HEK293 (cell line): ENCODE data around the gene MRPS10.

Experiments used
- CTCF ChIA-PET: fragments of 350-600 bp; formaldehyde crosslinking; extraction: SDS; loops from one replicate; lab custom pipeline; 2021; ENCODE audit warnings: antibody characterized with exemption; lab: Yijun Ruan, JAX
- POLR2A ChIA-PET: fragments of 300-600 bp; formaldehyde crosslinking; extraction: SDS; loops from one replicate; lab custom pipeline; 2020; ENCODE audit warnings: antibody characterized with exemption, inconsistent platforms; lab: Yijun Ruan, JAX
- H3K27ac ChIP-seq: fragments of 200-500 bp; sonication (Bioruptor generic); 2 replicates; pipeline ENCODE4 v1.5.1; 2014; ENCODE audit warnings: low read depth, low read length, control low read depth, inconsistent platforms; ENCODE audit errors: extremely low read depth
- H3K36me3 ChIP-seq, 2 experiments: fragments of 200-500 bp in 1 of 2; sonication (Bioruptor generic) in 1 of 2; 1 replicate in 1 of 2; 2 replicates in 1 of 2; pipeline ENCODE4 v1.5.1; 2014 to 2017; ENCODE audit warnings: inconsistent platforms in 2 of 2, low read length in 2 of 2; ENCODE audit not compliant: control insufficient read depth in 2 of 2, insufficient read depth in 1 of 2
- H3K4me1 ChIP-seq: fragments of 200-500 bp; sonication (Bioruptor generic); 2 replicates; pipeline ENCODE4 v1.5.1; 2014; ENCODE audit warnings: mild to moderate bottlenecking, low read length, inconsistent platforms; ENCODE audit not compliant: control insufficient read depth, insufficient read depth
- H3K4me3 ChIP-seq: 2 replicates; pipeline ENCODE4 v1.5.1; 2011; ENCODE audit warnings: low read depth, mild to moderate bottlenecking, control low read depth, low read length, moderate library complexity
- H3K9me3 ChIP-seq: fragments of 200-500 bp; sonication (Bioruptor generic); 2 replicates; pipeline ENCODE4 v1.5.1; 2014; ENCODE audit warnings: low read depth, low read length, inconsistent platforms; ENCODE audit not compliant: control insufficient read depth, insufficient read depth
- KLF1 ChIP-seq: fragments of 450-650 bp; formaldehyde crosslinking; IDR thresholded peaks from 2 replicates; pipeline ENCODE4 v1.5.1; 2016; ENCODE audit warnings: missing biosample characterization, missing genetic modification characterization
- KLF16 ChIP-seq: fragments of 450-650 bp; formaldehyde crosslinking; IDR thresholded peaks from 2 replicates; pipeline ENCODE4 v1.5.1; 2017; ENCODE audit warnings: missing biosample characterization, missing genetic modification characterization
- KLF8 ChIP-seq: fragments of 450-650 bp; formaldehyde crosslinking; IDR thresholded peaks from 2 replicates; pipeline ENCODE4 v1.5.1; 2016; ENCODE audit warnings: missing biosample characterization, missing genetic modification characterization
- MZF1 ChIP-seq: fragments of 450-650 bp; formaldehyde crosslinking; IDR thresholded peaks from 2 replicates; pipeline ENCODE4 v1.5.1; 2017; ENCODE audit warnings: missing biosample characterization, missing genetic modification characterization, borderline replicate concordance
- SALL2 ChIP-seq: fragments of 450-650 bp; formaldehyde crosslinking; IDR thresholded peaks from 2 replicates; pipeline ENCODE4 v1.5.0; 2017; ENCODE audit warnings: missing biosample characterization, mild to moderate bottlenecking, missing genetic modification characterization, borderline replicate concordance
- ZBTB21 ChIP-seq: fragments of 450-650 bp; formaldehyde crosslinking; IDR thresholded peaks from 2 replicates; pipeline ENCODE4 v1.5.1; 2017; ENCODE audit warnings: missing biosample characterization, missing genetic modification characterization
- ZIC2 ChIP-seq: fragments of 450-650 bp; formaldehyde crosslinking; IDR thresholded peaks from 2 replicates; pipeline ENCODE4 v1.5.1; 2016; ENCODE audit warnings: missing biosample characterization, missing genetic modification characterization
- ZNF175 ChIP-seq: fragments of 450-650 bp; formaldehyde crosslinking; IDR thresholded peaks from 2 replicates; pipeline ENCODE4 v1.5.1; 2016; ENCODE audit warnings: missing biosample characterization, missing genetic modification characterization
- ZNF19 ChIP-seq: fragments of 450-650 bp; formaldehyde crosslinking; IDR thresholded peaks from 2 replicates; pipeline ENCODE4; 2016; ENCODE audit warnings: missing biosample characterization, missing genetic modification characterization, low read depth
- ZNF292 ChIP-seq: fragments of 450-650 bp; formaldehyde crosslinking; IDR thresholded peaks from 2 replicates; pipeline ENCODE4 v1.5.1; 2016; ENCODE audit warnings: low read depth, missing biosample characterization, missing genetic modification characterization, borderline replicate concordance
- ZNF544 ChIP-seq: fragments of 450-650 bp; formaldehyde crosslinking; IDR thresholded peaks from 2 replicates; pipeline ENCODE4 v1.5.0; 2017; ENCODE audit warnings: missing biosample characterization, missing genetic modification characterization
- ZNF548 ChIP-seq: fragments of 450-650 bp; formaldehyde crosslinking; IDR thresholded peaks from 2 replicates; pipeline ENCODE4 v1.5.1; 2016; ENCODE audit warnings: missing biosample characterization, missing genetic modification characterization
- ZNF555 ChIP-seq: fragments of 450-650 bp; formaldehyde crosslinking; conservative IDR thresholded peaks from 2 replicates; pipeline ENCODE4 v1.5.1; 2017; ENCODE audit warnings: missing biosample characterization, mild to moderate bottlenecking, missing genetic modification characterization, inconsistent platforms
- ZNF560 ChIP-seq: fragments of 450-650 bp; formaldehyde crosslinking; IDR thresholded peaks from 2 replicates; pipeline ENCODE4 v1.5.1; 2017; ENCODE audit warnings: missing biosample characterization, missing genetic modification characterization, borderline replicate concordance
- ZNF785 ChIP-seq: fragments of 450-650 bp; formaldehyde crosslinking; IDR thresholded peaks from 2 replicates; pipeline ENCODE4 v1.5.1; 2016; ENCODE audit warnings: missing biosample characterization, missing genetic modification characterization
- ZNF792 ChIP-seq: fragments of 450-650 bp; formaldehyde crosslinking; IDR thresholded peaks from 2 replicates; pipeline ENCODE4 v1.5.1; 2016; ENCODE audit warnings: missing biosample characterization, missing genetic modification characterization
- TF ChIP-seq, protein P1 (sequence below): fragments of 450-650 bp; formaldehyde crosslinking; IDR thresholded peaks from 2 replicates; pipeline ENCODE4 v1.5.1; 2017; ENCODE audit warnings: missing biosample characterization, missing genetic modification characterization
- TF ChIP-seq, protein P2 (sequence below): fragments of 450-650 bp; formaldehyde crosslinking; IDR thresholded peaks from 2 replicates; pipeline ENCODE4 v1.5.1; 2016; ENCODE audit warnings: missing biosample characterization, missing genetic modification characterization
- TF ChIP-seq, protein P3 (sequence below): fragments of 450-650 bp; formaldehyde crosslinking; IDR thresholded peaks from 2 replicates; pipeline ENCODE4 v1.5.0; 2017; ENCODE audit warnings: missing biosample characterization, missing genetic modification characterization, borderline replicate concordance

The MRPS10 gene

DNA sequence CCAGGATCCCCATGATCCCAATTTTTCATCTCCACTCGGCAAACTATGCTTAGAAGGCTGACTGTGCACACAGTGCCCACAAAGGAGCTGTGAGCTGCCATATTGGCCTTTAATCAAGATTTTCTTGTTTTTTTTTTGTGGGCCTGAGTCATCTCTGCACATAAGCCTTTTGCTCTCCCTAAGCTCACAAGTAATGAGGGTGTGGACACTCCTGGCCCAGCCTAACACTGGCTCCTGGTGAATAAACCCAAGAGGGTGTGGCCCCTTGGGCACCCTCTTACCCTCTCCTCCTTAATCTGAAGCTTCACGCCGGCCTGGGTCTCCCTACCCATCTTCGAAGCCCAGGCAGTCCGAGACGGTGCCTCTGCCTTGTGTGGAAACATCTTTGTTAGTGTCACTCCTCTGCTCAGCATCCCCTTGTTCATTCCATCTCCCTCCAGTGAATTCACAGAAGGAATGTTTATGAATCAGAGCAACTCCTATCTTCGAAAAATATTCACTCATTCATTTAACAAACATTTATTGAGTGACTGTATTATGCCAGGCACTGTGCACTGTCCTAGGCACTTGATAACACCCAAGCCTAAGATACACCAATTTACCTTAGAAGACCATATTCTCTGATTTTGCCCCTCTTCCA lies 22.2 kb upstream of the MRPS10 start:
- Histone ChIP-seq H3K27ac (no peak overlapping the region), H3K4me3 (no peak overlapping the region), H3K4me1 (no peaks in the 10 kb centered on the region), H3K9me3 (no peaks in the 10 kb centered on the region), H3K36me3 (peaks cover 0 to 8% of the 10 kb centered on the region in 2 experiments; a peak in 1 of 3 replicates)
- POLR2A ChIA-PET, result interaction anchor here (1.6 kb wide), 1 partner anchor 13 kb away, joined by 5 read pairs; no protein-coding TSS in a partner anchor
- CTCF ChIA-PET, result interaction anchor here (0.8 to 1.1 kb wide), 4 partner anchors 20 to 319 kb away, joined by 3 to 4 read pairs (median 3); partner anchors contain the start of genes BYSL and MED20
- no peak for TF ChIP-seq ZNF555 (tag by site-specific recombination)
- TF ChIP-seq KLF1 (tag by site-specific recombination), result peak; percentile 69

DNA sequence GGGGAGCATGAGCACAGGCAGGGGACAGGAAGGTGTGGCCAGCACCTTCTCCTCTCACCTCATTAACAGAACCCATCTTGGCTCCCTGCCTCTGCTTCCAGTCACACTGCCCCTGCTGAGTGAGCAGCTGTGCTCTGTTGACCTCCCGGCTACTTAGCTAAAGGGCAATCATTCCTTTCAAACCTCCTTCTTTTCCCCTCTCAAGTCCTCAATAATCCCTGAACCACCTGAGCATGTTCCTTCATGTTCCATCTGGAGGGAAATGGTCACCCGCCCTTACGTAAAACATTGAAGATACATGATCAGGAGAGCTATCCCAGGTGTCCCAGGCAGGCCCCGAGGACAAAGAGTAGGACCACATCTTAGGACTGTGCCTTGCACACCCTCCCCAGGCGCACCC lies 21.7 kb upstream of the MRPS10 start:
- ChIA-PET POLR2A (interaction anchor here (1.1 to 1.6 kb wide), 2 partner anchors 13 to 213 kb away, joined by 5 to 8 read pairs; no protein-coding TSS in a partner anchor), CTCF (interaction anchor here (0.8 to 1.1 kb wide), 4 partner anchors 21 to 318 kb away, joined by 3 to 4 read pairs (median 3); partner anchors contain the start of genes BYSL and MED20)
- H3K36me3 ChIP-seq, result peaks cover 0 to 8% of the 10 kb centered on the region in 2 experiments; a peak in 1 of 3 replicates
- no peaks in the 10 kb centered on the region for H3K9me3 ChIP-seq
- TF ChIP-seq ZNF544 (tag by site-specific recombination), result no peak
- peak; percentile 40; the same call in 1 of the 2 replicates for TF ChIP-seq ZIC2 (tag by site-specific recombination)
- H3K4me1 ChIP-seq, result no peaks in the 10 kb centered on the region
- no peak overlapping the region for H3K4me3 ChIP-seq
- no peak overlapping the region for H3K27ac ChIP-seq

DNA sequence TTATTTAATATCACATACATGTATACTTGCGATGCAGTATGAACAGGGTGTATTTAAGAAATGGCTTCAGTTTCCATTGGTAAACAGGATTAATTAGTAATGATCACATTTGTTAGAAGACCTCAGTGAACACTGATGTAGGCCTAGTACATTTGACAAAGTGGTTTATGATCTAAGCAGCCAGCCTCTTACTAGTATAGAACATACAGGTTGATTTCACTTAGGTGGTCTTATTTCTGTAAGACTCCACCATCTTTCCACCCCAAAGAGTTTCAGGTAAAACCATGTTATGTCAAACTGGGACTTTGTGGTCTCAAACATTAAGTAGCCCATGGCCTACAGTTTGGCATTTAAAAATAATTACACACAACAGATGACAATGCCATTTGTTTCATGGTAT lies 20.2 kb upstream of the MRPS10 start:
- Histone ChIP-seq H3K27ac (no peak overlapping the region), H3K4me3 (no peak overlapping the region), H3K36me3 (peaks cover 0 to 8% of the 10 kb centered on the region in 2 experiments; a peak in 1 of 3 replicates), H3K9me3 (no peaks in the 10 kb centered on the region), H3K4me1 (no peaks in the 10 kb centered on the region)
- CTCF ChIA-PET, result interaction anchor here (0.7 to 1.3 kb wide), 4 partner anchors 26 to 326 kb away, joined by 3 to 7 read pairs (median 3); partner anchors contain the start of gene UBR2
- TF ChIP-seq SALL2 (tag by site-specific recombination) (no peak), ZNF785 (tag by site-specific recombination) (no peak), MZF1 (tag by site-specific recombination) (no peak), ZNF548 (no peak), ZNF175 (no peak), KLF8 (tag by site-specific recombination) (no peak), KLF16 (tag by site-specific recombination) (no peak), ZNF560 (tag by site-specific recombination) (no peak), ZNF792 (tag by site-specific recombination) (no peak), ZBTB21 (tag by site-specific recombination) (no peak), ZNF292 (tag by site-specific recombination) (no peak), ZNF19 (tag by site-specific recombination) (no peak)
- TF ChIP-seq, protein P1, sequence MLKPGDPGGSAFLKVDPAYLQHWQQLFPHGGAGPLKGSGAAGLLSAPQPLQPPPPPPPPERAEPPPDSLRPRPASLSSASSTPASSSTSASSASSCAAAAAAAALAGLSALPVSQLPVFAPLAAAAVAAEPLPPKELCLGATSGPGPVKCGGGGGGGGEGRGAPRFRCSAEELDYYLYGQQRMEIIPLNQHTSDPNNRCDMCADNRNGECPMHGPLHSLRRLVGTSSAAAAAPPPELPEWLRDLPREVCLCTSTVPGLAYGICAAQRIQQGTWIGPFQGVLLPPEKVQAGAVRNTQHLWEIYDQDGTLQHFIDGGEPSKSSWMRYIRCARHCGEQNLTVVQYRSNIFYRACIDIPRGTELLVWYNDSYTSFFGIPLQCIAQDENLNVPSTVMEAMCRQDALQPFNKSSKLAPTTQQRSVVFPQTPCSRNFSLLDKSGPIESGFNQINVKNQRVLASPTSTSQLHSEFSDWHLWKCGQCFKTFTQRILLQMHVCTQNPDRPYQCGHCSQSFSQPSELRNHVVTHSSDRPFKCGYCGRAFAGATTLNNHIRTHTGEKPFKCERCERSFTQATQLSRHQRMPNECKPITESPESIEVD, result no peak
- TF ChIP-seq, protein P2, sequence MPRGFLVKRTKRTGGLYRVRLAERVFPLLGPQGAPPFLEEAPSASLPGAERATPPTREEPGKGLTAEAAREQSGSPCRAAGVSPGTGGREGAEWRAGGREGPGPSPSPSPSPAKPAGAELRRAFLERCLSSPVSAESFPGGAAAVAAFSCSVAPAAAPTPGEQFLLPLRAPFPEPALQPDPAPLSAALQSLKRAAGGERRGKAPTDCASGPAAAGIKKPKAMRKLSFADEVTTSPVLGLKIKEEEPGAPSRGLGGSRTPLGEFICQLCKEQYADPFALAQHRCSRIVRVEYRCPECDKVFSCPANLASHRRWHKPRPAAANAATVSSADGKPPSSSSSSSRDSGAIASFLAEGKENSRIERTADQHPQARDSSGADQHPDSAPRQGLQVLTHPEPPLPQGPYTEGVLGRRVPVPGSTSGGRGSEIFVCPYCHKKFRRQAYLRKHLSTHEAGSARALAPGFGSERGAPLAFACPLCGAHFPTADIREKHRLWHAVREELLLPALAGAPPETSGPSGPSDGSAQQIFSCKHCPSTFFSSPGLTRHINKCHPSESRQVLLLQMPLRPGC (tag by site-specific recombination), result no peak
- TF ChIP-seq, protein P3, sequence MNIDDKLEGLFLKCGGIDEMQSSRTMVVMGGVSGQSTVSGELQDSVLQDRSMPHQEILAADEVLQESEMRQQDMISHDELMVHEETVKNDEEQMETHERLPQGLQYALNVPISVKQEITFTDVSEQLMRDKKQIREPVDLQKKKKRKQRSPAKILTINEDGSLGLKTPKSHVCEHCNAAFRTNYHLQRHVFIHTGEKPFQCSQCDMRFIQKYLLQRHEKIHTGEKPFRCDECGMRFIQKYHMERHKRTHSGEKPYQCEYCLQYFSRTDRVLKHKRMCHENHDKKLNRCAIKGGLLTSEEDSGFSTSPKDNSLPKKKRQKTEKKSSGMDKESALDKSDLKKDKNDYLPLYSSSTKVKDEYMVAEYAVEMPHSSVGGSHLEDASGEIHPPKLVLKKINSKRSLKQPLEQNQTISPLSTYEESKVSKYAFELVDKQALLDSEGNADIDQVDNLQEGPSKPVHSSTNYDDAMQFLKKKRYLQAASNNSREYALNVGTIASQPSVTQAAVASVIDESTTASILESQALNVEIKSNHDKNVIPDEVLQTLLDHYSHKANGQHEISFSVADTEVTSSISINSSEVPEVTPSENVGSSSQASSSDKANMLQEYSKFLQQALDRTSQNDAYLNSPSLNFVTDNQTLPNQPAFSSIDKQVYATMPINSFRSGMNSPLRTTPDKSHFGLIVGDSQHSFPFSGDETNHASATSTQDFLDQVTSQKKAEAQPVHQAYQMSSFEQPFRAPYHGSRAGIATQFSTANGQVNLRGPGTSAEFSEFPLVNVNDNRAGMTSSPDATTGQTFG (tag by site-specific recombination), result no peak
- POLR2A ChIA-PET, result no interaction called here
